Measurements from ENCODE around the gene ODAPH. TPM values are rescaled to one million over a fixed set of nuclear protein-coding genes. Genes with fewer than 3 reads are reported as not detected.

The ODAPH gene
- total RNA-seq, 1 donor from 2014 or later: not detected

DNA sequence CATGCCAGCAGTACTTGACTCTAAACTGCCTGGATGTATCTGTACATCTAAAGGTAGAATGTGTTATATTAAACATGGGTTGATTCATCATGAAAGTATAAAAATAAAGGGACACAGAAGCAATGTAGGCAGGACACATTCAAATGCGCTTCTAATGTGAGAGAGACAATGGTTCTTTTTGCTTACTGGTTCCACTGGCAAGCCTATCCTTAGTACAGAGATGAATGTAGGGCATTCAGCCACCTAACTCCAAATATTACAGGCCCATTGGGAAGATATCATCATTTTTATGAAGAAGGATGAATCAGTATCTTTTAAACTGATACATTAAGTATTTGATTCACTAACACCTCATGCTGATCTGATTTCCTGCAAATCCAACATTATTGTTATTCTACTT lies 56.4 kb downstream of the ODAPH start:
- TF ChIP-seq, protein P1, sequence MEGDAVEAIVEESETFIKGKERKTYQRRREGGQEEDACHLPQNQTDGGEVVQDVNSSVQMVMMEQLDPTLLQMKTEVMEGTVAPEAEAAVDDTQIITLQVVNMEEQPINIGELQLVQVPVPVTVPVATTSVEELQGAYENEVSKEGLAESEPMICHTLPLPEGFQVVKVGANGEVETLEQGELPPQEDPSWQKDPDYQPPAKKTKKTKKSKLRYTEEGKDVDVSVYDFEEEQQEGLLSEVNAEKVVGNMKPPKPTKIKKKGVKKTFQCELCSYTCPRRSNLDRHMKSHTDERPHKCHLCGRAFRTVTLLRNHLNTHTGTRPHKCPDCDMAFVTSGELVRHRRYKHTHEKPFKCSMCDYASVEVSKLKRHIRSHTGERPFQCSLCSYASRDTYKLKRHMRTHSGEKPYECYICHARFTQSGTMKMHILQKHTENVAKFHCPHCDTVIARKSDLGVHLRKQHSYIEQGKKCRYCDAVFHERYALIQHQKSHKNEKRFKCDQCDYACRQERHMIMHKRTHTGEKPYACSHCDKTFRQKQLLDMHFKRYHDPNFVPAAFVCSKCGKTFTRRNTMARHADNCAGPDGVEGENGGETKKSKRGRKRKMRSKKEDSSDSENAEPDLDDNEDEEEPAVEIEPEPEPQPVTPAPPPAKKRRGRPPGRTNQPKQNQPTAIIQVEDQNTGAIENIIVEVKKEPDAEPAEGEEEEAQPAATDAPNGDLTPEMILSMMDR (IDR thresholded peaks at IDR 0.05): no peak
- H3K4me1 ChIP-seq: no peaks in the 10 kb centered on the region
- no peak overlapping the region for H3K4me3 ChIP-seq
- H3K27ac ChIP-seq: no peak overlapping the region
- no peak for ATAC-seq
- intact Hi-C loops (cut with DNase I): no loop called here
- no peaks in the 10 kb centered on the region for H3K9me3 ChIP-seq
- H3K36me3 ChIP-seq: no peaks in the 10 kb centered on the region
- no peaks in the 10 kb centered on the region for H3K27me3 ChIP-seq (ENCODE audit: low read depth)
- no peak for DNase-seq

Other genes with a start within 250 kb of the ODAPH start
- 28.9 TPM for gene RCHY1, start 41.7 kb upstream of the ODAPH start, total RNA-seq
- gene THAP6, start 41.6 kb upstream of the ODAPH start, total RNA-seq: 20.6 TPM
- gene CDKL2, start 74.5 kb downstream of the ODAPH start, total RNA-seq: 20.9 TPM
- gene G3BP2, start 117.3 kb downstream of the ODAPH start, total RNA-seq: 101 TPM
- 55.6 TPM for gene USO1, start 168.5 kb downstream of the ODAPH start, total RNA-seq

All from lower lobe of right lung (tissue), 2 donors.